Muscle of leg (tissue), 11 donors: ENCODE data around the gene ACACB. TPM values are rescaled to one million over a fixed set of nuclear protein-coding genes. Genes with fewer than 3 reads are reported as not detected.
A peak's percentile ranks its signal among the peaks of the same experiment; 100 is the strongest.

Experiments
- DNase-seq: peaks from one replicate; pipeline ENCODE4 v3.0.0; 2013
- H3K27ac ChIP-seq: one replicate; pipeline ENCODE4 v1.5.1; 2013; ENCODE audit warnings: mild to moderate bottlenecking, low read length, control low read depth
- H3K27me3 ChIP-seq: one replicate; pipeline ENCODE4 v1.6.1; 2013; ENCODE audit warnings: low read length; ENCODE audit not compliant: control insufficient read depth, insufficient read depth
- H3K36me3 ChIP-seq: one replicate; pipeline ENCODE4 v1.6.1; 2013; ENCODE audit warnings: low read length; ENCODE audit not compliant: control insufficient read depth, insufficient read depth
- H3K4me1 ChIP-seq: one replicate; pipeline ENCODE4 v1.6.1; 2013; ENCODE audit warnings: low read length; ENCODE audit not compliant: control insufficient read depth, insufficient read depth
- H3K4me3 ChIP-seq: one replicate; pipeline ENCODE4 v1.5.1; 2013; ENCODE audit warnings: low read length, control low read depth
- H3K9me3 ChIP-seq: replicated peaks from 2 replicates; pipeline ENCODE4 v1.6.1; 2013; ENCODE audit warnings: low read depth, low read length; ENCODE audit not compliant: control insufficient read depth
- whole genome bisulfite sequencing: methylation state at CpG from one replicate; pipeline ENCODE4 v1.1.5; 2013; ENCODE audit warnings: missing lambda C conversion rate; ENCODE audit not compliant: insufficient coverage; 5-methylcytosine and 5-hydroxymethylcytosine counted together
- polyA plus RNA-seq, 8 donors: library from polyadenylated mRNA; unstranded; fragments of 120-200 nt; gene quantifications; one replicate each; pipeline versions ENCODE4 v1.2.1 to v1.2.3, GENCODE V29; 2013; ENCODE audit warnings: inconsistent platforms in 1 of 8, low replicate concordance in 1 of 8; ENCODE audit not compliant: insufficient read length in 8 of 8, insufficient read depth in 1 of 8
- total RNA-seq: library from RNA; stranded (reverse); fragments of 120-200 nt; gene quantifications from one replicate; pipeline ENCODE4 v1.2.4, GENCODE V29; 2013

Gene ACACB
- total and polyA plus RNA-seq, 9 donors = 6.4 to 10.4 (median 7.9) TPM

GRCh38 chr12:109105176-109105575 lies 11.2 kb upstream of the ACACB start:
- Histone ChIP-seq H3K4me3 (no peak overlapping the region), H3K9me3 (no peaks in the 10 kb centered on the region), H3K27me3 (no peaks in the 10 kb centered on the region), H3K27ac (no peak overlapping the region), H3K36me3 (peaks cover 73% of the 10 kb centered on the region), H3K4me1 (peaks cover 2% of the 10 kb centered on the region)
- no peak for DNase-seq
- WGBS = no CpG with 5 or more reads among the region's 5 CpGs

GRCh38 chr12:109109746-109110350 lies 6.5 kb upstream of the ACACB start:
- no peaks in the 10 kb centered on the region for H3K9me3 ChIP-seq
- H3K27me3 ChIP-seq = no peaks in the 10 kb centered on the region
- 80% methylated on average over 1 of the region's 6 CpGs for WGBS
- peaks cover 9% of the 10 kb centered on the region for H3K4me1 ChIP-seq
- peak overlapping the region; percentile 87 for H3K27ac ChIP-seq
- peaks cover 35% of the 10 kb centered on the region for H3K36me3 ChIP-seq
- peak; percentile 41 for DNase-seq
- H3K4me3 ChIP-seq = no peak overlapping the region

GRCh38 chr12:109110988-109111495 lies 5.3 kb upstream of the ACACB start:
- H3K36me3 ChIP-seq = peaks cover 23% of the 10 kb centered on the region
- peak overlapping the region; percentile 61 for H3K4me3 ChIP-seq
- peak; percentile 92 for DNase-seq
- 1% methylated on average over 28 of the region's 28 CpGs for WGBS
- peaks cover 18% of the 10 kb centered on the region for H3K4me1 ChIP-seq
- peak overlapping the region; percentile 87 for H3K27ac ChIP-seq
- no peaks in the 10 kb centered on the region for H3K27me3 ChIP-seq
- H3K9me3 ChIP-seq = no peaks in the 10 kb centered on the region

GRCh38 chr12:109112720-109113465 lies 3.5 kb upstream of the ACACB start:
- Histone ChIP-seq H3K4me3 (no peak overlapping the region), H3K4me1 (peaks cover 25% of the 10 kb centered on the region), H3K36me3 (peaks cover 15% of the 10 kb centered on the region), H3K27ac (no peak overlapping the region), H3K9me3 (no peaks in the 10 kb centered on the region), H3K27me3 (no peaks in the 10 kb centered on the region)
- WGBS = 42% methylated on average over 4 of the region's 11 CpGs
- DNase-seq = no peak

GRCh38 chr12:109113661-109114321 lies 2.6 kb upstream of the ACACB start:
- peaks cover 12% of the 10 kb centered on the region for H3K36me3 ChIP-seq
- H3K4me1 ChIP-seq = peaks cover 25% of the 10 kb centered on the region
- WGBS = 92% methylated on average over 5 of the region's 5 CpGs
- H3K9me3 ChIP-seq = no peaks in the 10 kb centered on the region
- no peaks in the 10 kb centered on the region for H3K27me3 ChIP-seq
- no peak overlapping the region for H3K27ac ChIP-seq
- DNase-seq = no peak
- no peak overlapping the region for H3K4me3 ChIP-seq

- H3K4me3 ChIP-seq = no peak overlapping the region
- peaks cover 8% of the 10 kb centered on the region for H3K36me3 ChIP-seq
- no peaks in the 10 kb centered on the region for H3K27me3 ChIP-seq
- WGBS = no CpG with 5 or more reads among the region's 2 CpGs
- H3K4me1 ChIP-seq = peaks cover 25% of the 10 kb centered on the region
- no peak overlapping the region for H3K27ac ChIP-seq
- no peak for DNase-seq
- H3K9me3 ChIP-seq = no peaks in the 10 kb centered on the region
These were observed 1.7 kb upstream of the ACACB start for GRCh38 chr12:109114644-109115043.

- H3K36me3 ChIP-seq = peaks cover 1% of the 10 kb centered on the region
- peaks cover 21% of the 10 kb centered on the region for H3K4me1 ChIP-seq
- H3K9me3 ChIP-seq = no peaks in the 10 kb centered on the region
- WGBS = 80% methylated on average over 1 of the region's 3 CpGs
- no peaks in the 10 kb centered on the region for H3K27me3 ChIP-seq
- H3K27ac ChIP-seq = peak overlapping the region; percentile 83
- DNase-seq = no peak
- no peak overlapping the region for H3K4me3 ChIP-seq
These were observed 1.0 kb upstream of the ACACB start for GRCh38 chr12:109115404-109115757.

- WGBS = 63% methylated on average over 7 of the region's 12 CpGs
- no peaks in the 10 kb centered on the region for H3K9me3 ChIP-seq
- no peak overlapping the region for H3K4me3 ChIP-seq
- H3K27me3 ChIP-seq = no peaks in the 10 kb centered on the region
- no peak for DNase-seq
- H3K27ac ChIP-seq = peak overlapping the region; percentile 83
- H3K4me1 ChIP-seq = peaks cover 16% of the 10 kb centered on the region
- no peaks in the 10 kb centered on the region for H3K36me3 ChIP-seq
These were observed 193 bp downstream of the ACACB start for GRCh38 chr12:109116611-109116949.

- Histone ChIP-seq H3K9me3 (no peaks in the 10 kb centered on the region), H3K36me3 (no peaks in the 10 kb centered on the region), H3K27ac (no peak overlapping the region), H3K27me3 (no peaks in the 10 kb centered on the region), H3K4me3 (no peak overlapping the region), H3K4me1 (peaks cover 15% of the 10 kb centered on the region)
- DNase-seq = no peak
- no CpG with 5 or more reads among the region's 2 CpGs for WGBS
These were observed 3.7 kb downstream of the ACACB start for GRCh38 chr12:109120095-109120494.

- no peak overlapping the region for H3K27ac ChIP-seq
- WGBS = 93% methylated on average over 3 of the region's 4 CpGs
- no peaks in the 10 kb centered on the region for H3K36me3 ChIP-seq
- H3K9me3 ChIP-seq = no peaks in the 10 kb centered on the region
- H3K27me3 ChIP-seq = no peaks in the 10 kb centered on the region
- no peak overlapping the region for H3K4me3 ChIP-seq
- no peak for DNase-seq
- H3K4me1 ChIP-seq = peaks cover 11% of the 10 kb centered on the region
These were observed 4.2 kb downstream of the ACACB start for GRCh38 chr12:109120557-109120956.
